Smooth muscle cell (in vitro differentiated cells): ENCODE results near the gene DCP1A. TPM values are rescaled to one million over a fixed set of nuclear protein-coding genes. Genes with fewer than 3 reads are reported as not detected.

Source experiments
- DNase-seq: peaks from one replicate; lab custom pipeline; 2025; ENCODE audit not compliant: unreplicated experiment; lab: John Stamatoyannopoulos, UW
- H2AFZ ChIP-seq: fragments of 200-600 bp; sonication (generic); 2 replicates; pipeline ENCODE4 v1.6.0; 2016; ENCODE audit warnings: antibody characterized with exemption, low read depth, mild to moderate bottlenecking
- H3F3A ChIP-seq: fragments of 200-600 bp; sonication (generic); 2 replicates; pipeline ENCODE4 v1.6.0; 2017; ENCODE audit warnings: antibody characterized with exemption, low read depth
- H3K27ac ChIP-seq: fragments of 200-600 bp; sonication (generic); 2 replicates; pipeline ENCODE4 v1.5.1; 2016; ENCODE audit warnings: low read depth, mild to moderate bottlenecking
- H3K27me3 ChIP-seq: fragments of 200-600 bp; sonication (generic); 2 replicates; pipeline ENCODE4 v1.6.1; 2016; ENCODE audit warnings: low read depth, mild to moderate bottlenecking
- H3K36me3 ChIP-seq: fragments of 200-600 bp; sonication (generic); 2 replicates; pipeline ENCODE4 v1.5.1; 2016; ENCODE audit warnings: low read depth
- H3K4me1 ChIP-seq: fragments of 200-600 bp; sonication (generic); 2 replicates; pipeline ENCODE4 v1.5.1; 2016; ENCODE audit warnings: low read depth
- H3K4me2 ChIP-seq: fragments of 200-600 bp; sonication (generic); 2 replicates; pipeline ENCODE4 v1.6.0; 2016; ENCODE audit warnings: mild to moderate bottlenecking
- H3K4me3 ChIP-seq: fragments of 200-600 bp; sonication (generic); 2 replicates; pipeline ENCODE4 v1.5.1; 2016; ENCODE audit warnings: mild to moderate bottlenecking
- H3K79me2 ChIP-seq: fragments of 200-600 bp; sonication (generic); 2 replicates; pipeline ENCODE4 v1.6.0; 2016; ENCODE audit warnings: low read depth, mild to moderate bottlenecking
- H3K9ac ChIP-seq: fragments of 200-600 bp; sonication (generic); 2 replicates; pipeline ENCODE4 v1.6.0; 2016; ENCODE audit warnings: low read depth
- H3K9me3 ChIP-seq: fragments of 200-600 bp; sonication (generic); replicated peaks from 2 replicates; pipeline ENCODE4 v1.5.1; 2016; ENCODE audit warnings: low read depth
- H4K20me1 ChIP-seq: fragments of 200-600 bp; sonication (generic); 2 replicates; pipeline ENCODE4 v1.6.0; 2016; ENCODE audit warnings: low read depth
- CTCF ChIP-seq: fragments of 200-600 bp; sonication (generic); IDR thresholded peaks from 2 replicates; pipeline ENCODE4 v1.5.1; 2017; ENCODE audit warnings: borderline replicate concordance, mild to moderate bottlenecking, antibody characterized with exemption; ENCODE audit not compliant: insufficient read depth, poor library complexity, severe bottlenecking
- WGBS: methylation state at CpG from one replicate; pipeline ENCODE4 v1.1.7; 2016; ENCODE audit warnings: low lambda C conversion rate; 5-methylcytosine and 5-hydroxymethylcytosine counted together
- polyA plus RNA-seq: library from polyadenylated mRNA; unstranded; fragments of >200 nt; fragmentation: Nextera tagmentation; extraction: Ambion mirVana; gene quantifications from 2 replicates; pipeline ENCODE4 v1.2.1, GENCODE V29; 2016
- total RNA-seq: library from RNA; depleted of rRNA; stranded (reverse); fragments of >200 nt; gene quantifications from 2 replicates; pipeline ENCODE4 v1.2.3, GENCODE V29; 2014

The DCP1A gene
- total and polyA plus RNA-seq, 2 experiments from 2014 or later = 24.7 to 43.5 TPM

GRCh38 chr3:53346922-53347260 is 452 bp downstream of the DCP1A start:
- H3K4me3 ChIP-seq = peak overlapping the region; percentile 91

GRCh38 chr3:53346514-53346913 is 829 bp downstream of the DCP1A start:
- no peaks in the 10 kb centered on the region for H3K9me3 ChIP-seq
- no peaks in the 10 kb centered on the region for H3K27me3 ChIP-seq
- TF ChIP-seq CTCF = no peak
- H3K4me1 ChIP-seq = peaks cover 19% of the 10 kb centered on the region
- H3K27ac ChIP-seq = peak overlapping the region; percentile 92
- H3K4me3 ChIP-seq = peak overlapping the region; percentile 91
- peaks cover 45% of the 10 kb centered on the region for H4K20me1 ChIP-seq
- peaks cover 5% of the 10 kb centered on the region for H3K36me3 ChIP-seq
- H3K4me2 ChIP-seq = peak overlapping the region; percentile 99
- no peak for DNase-seq
- H3K9ac ChIP-seq = peak overlapping the region; percentile 98
- no peaks in the 10 kb centered on the region for H3F3A ChIP-seq
- peak overlapping the region; percentile 86 for H2AFZ ChIP-seq
- peaks cover 56% of the 10 kb centered on the region for H3K79me2 ChIP-seq
- WGBS = 3% methylated on average over 9 of the region's 9 CpGs

More at GRCh38 chr3:53346922-53347260, 452 bp downstream of the DCP1A start:
- 1% methylated on average over 11 of the region's 11 CpGs for WGBS
- Histone ChIP-seq H3K27ac (peak overlapping the region; percentile 92), H4K20me1 (peaks cover 41% of the 10 kb centered on the region), H3K36me3 (peaks cover 5% of the 10 kb centered on the region), H3K9me3 (no peaks in the 10 kb centered on the region), H3K27me3 (no peaks in the 10 kb centered on the region), H3K9ac (peak overlapping the region; percentile 98), H3K4me2 (peak overlapping the region; percentile 99), H3F3A (no peaks in the 10 kb centered on the region), H3K4me1 (peaks cover 19% of the 10 kb centered on the region), H2AFZ (peak overlapping the region; percentile 86), H3K79me2 (peaks cover 52% of the 10 kb centered on the region)
- TF ChIP-seq CTCF = no peak
- DNase-seq = no peak

- Histone ChIP-seq H3K79me2 (peaks cover 77% of the 10 kb centered on the region), H3K9me3 (no peaks in the 10 kb centered on the region), H3K4me2 (no peak overlapping the region), H3F3A (no peaks in the 10 kb centered on the region), H3K27me3 (no peaks in the 10 kb centered on the region), H3K4me3 (no peak overlapping the region), H3K9ac (no peak overlapping the region), H3K4me1 (peaks cover 15% of the 10 kb centered on the region), H2AFZ (no peak overlapping the region), H3K27ac (no peak overlapping the region), H4K20me1 (peaks cover 64% of the 10 kb centered on the region), H3K36me3 (peaks cover 5% of the 10 kb centered on the region)
- DNase-seq = no peak
- 91% methylated on average over 3 of the region's 3 CpGs for WGBS
- TF ChIP-seq CTCF = no peak
Observed at GRCh38 chr3:53342353-53342752, 5.0 kb downstream of the DCP1A start.

GRCh38 chr3:53337167-53337940 is 10.0 kb downstream of the DCP1A start:
- H3K9ac ChIP-seq = no peak overlapping the region
- peaks cover 69% of the 10 kb centered on the region for H3K79me2 ChIP-seq
- no peak overlapping the region for H2AFZ ChIP-seq
- no peaks in the 10 kb centered on the region for H3K4me1 ChIP-seq
- no peak overlapping the region for H3K4me2 ChIP-seq
- 100% methylated on average over 2 of the region's 2 CpGs for WGBS
- H3F3A ChIP-seq = no peaks in the 10 kb centered on the region
- DNase-seq = no peak
- H3K27me3 ChIP-seq = no peaks in the 10 kb centered on the region
- H3K36me3 ChIP-seq = peaks cover 5% of the 10 kb centered on the region
- no peak overlapping the region for H3K4me3 ChIP-seq
- no peak for TF ChIP-seq CTCF
- H3K27ac ChIP-seq = no peak overlapping the region
- H4K20me1 ChIP-seq = peaks cover 66% of the 10 kb centered on the region
- no peaks in the 10 kb centered on the region for H3K9me3 ChIP-seq
